MM.1S (cell line): ENCODE results near the gene GPD1L.

ENCODE experiments used
- DNase-seq: peaks from one replicate; pipeline ENCODE4 v3.0.0-alpha.2; 2015
- H2AFZ ChIP-seq: fragments of 300-600 bp; sonication (generic); 2 replicates; pipeline ENCODE4 v1.6.0; 2016; ENCODE audit warnings: antibody characterized with exemption, low read length
- H3F3A ChIP-seq: fragments of 300-600 bp; sonication (generic); 2 replicates; pipeline ENCODE4 v1.6.1; 2016; ENCODE audit warnings: mild to moderate bottlenecking, antibody characterized with exemption, low read length, moderate library complexity, mixed read lengths; ENCODE audit not compliant: insufficient read depth
- H3K27ac ChIP-seq: fragments of 300-600 bp; sonication (generic); 2 replicates; pipeline ENCODE4 v1.5.1; 2016; ENCODE audit warnings: mild to moderate bottlenecking, low read length
- H3K27me3 ChIP-seq: fragments of 300-600 bp; sonication (generic); replicated peaks from 2 replicates; pipeline ENCODE4 v1.6.0; 2016; ENCODE audit warnings: low read length; ENCODE audit not compliant: insufficient read depth
- H3K36me3 ChIP-seq: fragments of 300-600 bp; sonication (generic); replicated peaks from 2 replicates; pipeline ENCODE4 v1.6.1; 2016; ENCODE audit warnings: mild to moderate bottlenecking, low read length, mixed read lengths; ENCODE audit not compliant: insufficient read depth
- H3K4me1 ChIP-seq: fragments of 300-600 bp; sonication (generic); 2 replicates; pipeline ENCODE4 v1.6.1; 2016; ENCODE audit warnings: low read length, mixed read lengths
- H3K4me2 ChIP-seq: fragments of 300-600 bp; sonication (generic); 2 replicates; pipeline ENCODE4 v1.6.0; 2016; ENCODE audit warnings: low read depth, low read length
- H3K4me3 ChIP-seq: fragments of 300-600 bp; sonication (generic); 2 replicates; pipeline ENCODE4 v1.5.1; 2016; ENCODE audit warnings: low read length, mixed read lengths
- H3K79me2 ChIP-seq: fragments of 300-600 bp; sonication (generic); 2 replicates; pipeline ENCODE4 v1.6.1; 2016; ENCODE audit warnings: mixed run types, low read length, mixed read lengths
- H3K9ac ChIP-seq: fragments of 300-600 bp; sonication (generic); 2 replicates; pipeline ENCODE4 v1.6.1; 2016; ENCODE audit warnings: low read length, mixed read lengths
- H3K9me2 ChIP-seq: fragments of 300-600 bp; sonication (generic); replicated peaks from 2 replicates; pipeline ENCODE4 v1.6.1; 2016; ENCODE audit warnings: mild to moderate bottlenecking, low read length, mixed read lengths; ENCODE audit not compliant: insufficient read depth
- H3K9me3 ChIP-seq: fragments of 300-600 bp; sonication (generic); replicated peaks from 2 replicates; pipeline ENCODE4 v1.6.1; 2016; ENCODE audit warnings: mild to moderate bottlenecking, low read length, mixed read lengths; ENCODE audit not compliant: insufficient read depth
- H4K20me1 ChIP-seq: fragments of 300-600 bp; sonication (generic); 2 replicates; pipeline ENCODE4 v1.6.1; 2016; ENCODE audit warnings: mild to moderate bottlenecking, low read length, moderate library complexity, mixed read lengths; ENCODE audit not compliant: insufficient read depth
- EZH2 ChIP-seq: fragments of 300-600 bp; sonication (generic); optimal IDR thresholded peaks from 2 replicates; pipeline ENCODE3; 2017; ENCODE audit warnings: low read depth, mild to moderate bottlenecking, antibody characterized with exemption, low read length, mixed read lengths
- EZH2phosphoT487 ChIP-seq: fragments of 300-600 bp; sonication (generic); IDR thresholded peaks from 2 replicates; pipeline ENCODE4 v1.6.1; 2018; ENCODE audit warnings: antibody characterized with exemption, low read length
- TF ChIP-seq, protein P1 (sequence below): fragments of 300-600 bp; sonication (generic); IDR thresholded peaks from 2 replicates; pipeline ENCODE4 v1.5.1; 2016; ENCODE audit warnings: antibody characterized with exemption, low read length, mixed read lengths

GPD1L gene

DNA sequence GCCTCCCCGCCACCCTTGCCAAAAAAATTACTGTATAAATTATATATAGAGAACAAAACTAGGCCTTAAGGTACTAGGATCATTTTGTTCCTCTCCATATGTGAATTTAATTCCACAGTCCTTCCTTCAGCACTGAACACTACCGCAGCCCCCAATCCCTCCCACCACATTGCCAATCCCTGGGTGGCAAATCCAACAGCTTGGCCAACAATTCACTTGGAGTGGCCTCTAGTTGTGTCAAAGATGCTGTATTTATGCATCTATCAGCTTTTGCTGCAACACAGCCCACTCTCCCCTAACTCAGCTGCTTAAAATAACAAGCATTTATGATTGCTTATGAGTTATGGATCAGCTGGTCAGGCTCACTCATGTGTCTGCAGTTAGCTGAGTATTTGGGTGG lies 18.6 kb downstream of the GPD1L start:
- Histone ChIP-seq H4K20me1 (no peaks in the 10 kb centered on the region), H3K4me3 (no peak overlapping the region), H2AFZ (no peak overlapping the region), H3K79me2 (no peaks in the 10 kb centered on the region), H3K4me1 (no peaks in the 10 kb centered on the region), H3K9me3 (no peaks in the 10 kb centered on the region), H3K4me2 (no peak overlapping the region), H3K9ac (no peak overlapping the region), H3K27ac (no peak overlapping the region), H3K36me3 (no peaks in the 10 kb centered on the region), H3F3A (no peaks in the 10 kb centered on the region), H3K9me2 (no peaks in the 10 kb centered on the region), H3K27me3 (no peaks in the 10 kb centered on the region)
- TF ChIP-seq EZH2 (no peak), EZH2phosphoT487 (no peak)
- TF ChIP-seq, protein P1, sequence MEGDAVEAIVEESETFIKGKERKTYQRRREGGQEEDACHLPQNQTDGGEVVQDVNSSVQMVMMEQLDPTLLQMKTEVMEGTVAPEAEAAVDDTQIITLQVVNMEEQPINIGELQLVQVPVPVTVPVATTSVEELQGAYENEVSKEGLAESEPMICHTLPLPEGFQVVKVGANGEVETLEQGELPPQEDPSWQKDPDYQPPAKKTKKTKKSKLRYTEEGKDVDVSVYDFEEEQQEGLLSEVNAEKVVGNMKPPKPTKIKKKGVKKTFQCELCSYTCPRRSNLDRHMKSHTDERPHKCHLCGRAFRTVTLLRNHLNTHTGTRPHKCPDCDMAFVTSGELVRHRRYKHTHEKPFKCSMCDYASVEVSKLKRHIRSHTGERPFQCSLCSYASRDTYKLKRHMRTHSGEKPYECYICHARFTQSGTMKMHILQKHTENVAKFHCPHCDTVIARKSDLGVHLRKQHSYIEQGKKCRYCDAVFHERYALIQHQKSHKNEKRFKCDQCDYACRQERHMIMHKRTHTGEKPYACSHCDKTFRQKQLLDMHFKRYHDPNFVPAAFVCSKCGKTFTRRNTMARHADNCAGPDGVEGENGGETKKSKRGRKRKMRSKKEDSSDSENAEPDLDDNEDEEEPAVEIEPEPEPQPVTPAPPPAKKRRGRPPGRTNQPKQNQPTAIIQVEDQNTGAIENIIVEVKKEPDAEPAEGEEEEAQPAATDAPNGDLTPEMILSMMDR = no peak
- no peak for DNase-seq

DNA sequence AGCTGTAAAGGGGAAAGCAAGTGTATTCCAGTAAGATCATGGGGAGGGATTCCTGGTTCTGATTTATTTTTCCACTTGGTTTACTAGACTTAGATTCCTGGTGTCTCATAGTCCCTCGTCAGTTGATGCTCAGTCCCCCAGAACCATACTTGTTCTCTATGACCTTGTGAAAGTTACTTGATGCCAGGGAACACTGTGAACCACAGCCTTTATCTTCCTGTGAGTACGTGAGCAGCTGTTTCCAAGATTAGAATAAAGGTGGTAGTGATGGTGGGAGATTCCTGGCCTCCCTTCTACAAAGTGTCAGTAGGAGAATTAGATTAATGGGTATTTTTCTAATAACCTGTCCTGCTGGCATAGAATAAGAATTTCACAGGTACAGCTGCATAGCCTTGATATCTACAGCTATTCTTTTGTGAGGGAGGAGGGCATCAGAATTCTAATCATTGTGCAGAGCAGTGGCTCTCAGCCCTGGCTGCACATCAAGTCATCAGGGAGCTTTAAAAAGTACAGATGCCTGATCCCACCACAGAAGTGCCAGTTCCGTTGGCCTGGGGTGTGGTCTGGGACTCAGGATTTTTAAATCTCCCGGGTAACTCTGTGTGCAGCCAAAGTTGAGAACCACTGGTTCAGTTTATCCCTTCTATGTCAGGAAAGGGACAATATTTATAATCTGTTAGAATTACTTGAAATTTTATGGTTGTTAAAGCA lies 20.0 kb downstream of the GPD1L start:
- TF ChIP-seq, protein P1 = no peak
- no peak for TF ChIP-seq EZH2
- no peak for TF ChIP-seq EZH2phosphoT487
- Histone ChIP-seq H3K9ac (no peak overlapping the region), H3K79me2 (no peaks in the 10 kb centered on the region), H2AFZ (no peak overlapping the region), H3K27ac (no peak overlapping the region), H4K20me1 (no peaks in the 10 kb centered on the region), H3K4me2 (no peak overlapping the region), H3K4me1 (no peaks in the 10 kb centered on the region), H3K27me3 (no peaks in the 10 kb centered on the region), H3F3A (no peaks in the 10 kb centered on the region), H3K36me3 (no peaks in the 10 kb centered on the region), H3K9me2 (no peaks in the 10 kb centered on the region), H3K4me3 (no peak overlapping the region), H3K9me3 (no peaks in the 10 kb centered on the region)
- DNase-seq = no peak

DNA sequence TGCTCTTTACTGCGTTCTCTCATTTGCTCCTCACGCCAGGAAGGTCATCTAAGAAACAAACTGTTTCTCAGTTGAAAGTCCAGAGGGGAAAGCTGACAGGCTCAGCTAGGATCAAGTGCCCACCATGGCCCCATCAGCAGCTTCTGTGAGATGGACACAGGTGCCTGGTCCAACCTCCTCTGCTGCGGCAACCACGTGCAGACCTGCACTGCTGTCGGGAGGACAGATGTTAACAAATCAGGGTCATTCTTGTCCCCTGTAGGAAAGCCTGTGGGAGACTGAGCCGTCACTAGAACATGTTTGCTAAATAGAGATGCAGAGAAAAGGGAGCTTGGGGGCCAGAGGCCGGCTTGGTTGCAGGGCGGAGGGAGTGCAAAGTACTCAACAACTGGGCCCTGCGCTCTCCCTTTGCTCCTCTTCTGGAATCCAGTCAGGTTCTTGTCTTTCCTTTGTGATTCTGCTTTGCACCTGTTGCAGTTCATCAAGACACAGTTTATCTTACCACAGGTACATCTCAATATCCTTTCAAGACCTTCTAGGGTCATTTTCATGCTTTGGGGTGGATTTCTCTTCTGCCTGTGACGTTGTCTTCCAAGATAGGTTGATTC lies 20.9 kb downstream of the GPD1L start:
- H3F3A ChIP-seq = no peaks in the 10 kb centered on the region
- H3K4me3 ChIP-seq = no peak overlapping the region
- no peak for DNase-seq
- H3K36me3 ChIP-seq = no peaks in the 10 kb centered on the region
- H3K9me2 ChIP-seq = no peaks in the 10 kb centered on the region
- H3K9ac ChIP-seq = no peak overlapping the region
- no peaks in the 10 kb centered on the region for H3K9me3 ChIP-seq
- H3K4me2 ChIP-seq = no peak overlapping the region
- no peak for TF ChIP-seq EZH2phosphoT487
- H3K27me3 ChIP-seq = no peaks in the 10 kb centered on the region
- no peaks in the 10 kb centered on the region for H4K20me1 ChIP-seq
- no peaks in the 10 kb centered on the region for H3K4me1 ChIP-seq
- no peak overlapping the region for H3K27ac ChIP-seq
- no peak overlapping the region for H2AFZ ChIP-seq
- no peaks in the 10 kb centered on the region for H3K79me2 ChIP-seq

DNA sequence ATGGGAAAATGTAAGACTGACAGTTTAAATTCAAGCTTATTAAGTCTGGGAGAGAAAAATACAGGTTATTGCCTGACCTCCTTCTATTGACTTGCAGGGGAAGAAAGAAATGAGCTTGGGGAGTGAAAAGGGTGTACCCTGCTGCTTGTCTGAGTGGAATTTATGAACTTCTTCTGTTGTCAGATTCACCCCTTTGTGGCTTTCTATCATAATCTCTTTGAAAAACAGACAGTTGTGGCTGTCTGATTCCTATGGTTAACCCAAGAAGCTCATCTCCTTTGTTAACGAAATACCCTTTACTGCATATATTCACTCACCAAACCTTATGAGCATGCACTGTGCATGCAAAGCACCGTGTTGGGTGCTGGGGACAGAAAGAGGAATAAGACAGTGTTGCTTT lies 22.5 kb downstream of the GPD1L start:
- no peaks in the 10 kb centered on the region for H4K20me1 ChIP-seq
- no peak for DNase-seq
- H3K4me3 ChIP-seq = no peak overlapping the region
- H3K9me3 ChIP-seq = no peaks in the 10 kb centered on the region
- H3K9me2 ChIP-seq = no peaks in the 10 kb centered on the region
- H3K4me2 ChIP-seq = no peak overlapping the region
- H2AFZ ChIP-seq = no peak overlapping the region
- TF ChIP-seq EZH2phosphoT487 (no peak), EZH2 (no peak)
- TF ChIP-seq, protein P1 = no peak
- H3F3A ChIP-seq = no peaks in the 10 kb centered on the region
- no peaks in the 10 kb centered on the region for H3K36me3 ChIP-seq
- no peaks in the 10 kb centered on the region for H3K27me3 ChIP-seq
- H3K4me1 ChIP-seq = no peaks in the 10 kb centered on the region
- H3K79me2 ChIP-seq = no peaks in the 10 kb centered on the region
- no peak overlapping the region for H3K9ac ChIP-seq
- H3K27ac ChIP-seq = no peak overlapping the region
